ENCODE data around the gene SPRYD7.

- TF ChIP-seq POLR2A (IDR thresholded peaks at IDR 0.05; ENCODE audit: insufficient read depth in 1 of 2, low read depth in 2 of 2, low read length in 2 of 2): no peak
- TF ChIP-seq ESRRA (CRISPR knock-in tag; IDR thresholded peaks at IDR 0.05; ENCODE audit: low read depth): no peak
Observed at GRCh38 chr13:49933511-49933910, 2.6 kb downstream of the SPRYD7 start.
